Measurements from ENCODE around the gene CMAS. TPM values are rescaled to one million over a fixed set of nuclear protein-coding genes. Genes with fewer than 3 reads are reported as not detected.
"Not testable (repeated sequence)": the region's sequence is repeated elsewhere in the genome, so short reads cannot be mapped to it uniquely, and the experiment has no call there.

The CMAS gene
- 25.4 TPM for polyA plus RNA-seq

- Mint-ChIP-seq H3K4me3 (peak within 1 kb of the TSS; percentile 92 to 99 (median 96)), H3K27ac (peak within 1 kb of the TSS; percentile 39 to 92 (median 73)), H3K27me3 (no peaks in the 10 kb centered on the region), H3K4me1 (peaks cover 6 to 30% (median 22%) of the 10 kb centered on the region in 3 donors), H3K36me3 (peaks cover 2% of the 10 kb centered on the region), H3K9me3 (no peaks in the 10 kb centered on the region)
Observed at GRCh38 chr12:22046090-22046967, at the start of gene CMAS. Gene CMAS (plus strand): TSS chr12:22046218. CDS start chr12:22046304, 86 bp downstream.

GRCh38 chr12:21998295-21998694, 47.7 kb upstream of the CMAS start:
- no peak overlapping the region for H3K4me3 Mint-ChIP-seq
- H3K27me3 Mint-ChIP-seq, result peaks cover 3% of the 10 kb centered on the region
- no peaks in the 10 kb centered on the region for H3K36me3 Mint-ChIP-seq
- H3K27ac Mint-ChIP-seq, result no peak overlapping the region
- no peaks in the 10 kb centered on the region for H3K9me3 Mint-ChIP-seq
- no peaks in the 10 kb centered on the region for H3K4me1 Mint-ChIP-seq

- Mint-ChIP-seq H3K4me1 (no peaks in the 10 kb centered on the region), H3K36me3 (no peaks in the 10 kb centered on the region), H3K9me3 (no peaks in the 10 kb centered on the region), H3K27me3 (peaks cover 3% of the 10 kb centered on the region), H3K27ac (no peak overlapping the region), H3K4me3 (no peak overlapping the region)
Observed at GRCh38 chr12:21998782-21999181, 47.2 kb upstream of the CMAS start.

- Mint-ChIP-seq H3K4me3 (no peak overlapping the region), H3K27ac (no peak overlapping the region), H3K4me1 (no peaks in the 10 kb centered on the region), H3K36me3 (no peaks in the 10 kb centered on the region), H3K9me3 (no peaks in the 10 kb centered on the region), H3K27me3 (peaks cover 3% of the 10 kb centered on the region)
Observed at GRCh38 chr12:22002430-22002829, 43.6 kb upstream of the CMAS start.

- H3K27ac Mint-ChIP-seq, result not testable (repeated sequence)
Observed at GRCh38 chr12:22007794-22008193, 38.2 kb upstream of the CMAS start.

GRCh38 chr12:22008196-22008595, 37.8 kb upstream of the CMAS start:
- Mint-ChIP-seq H3K27me3 (peaks cover 1% of the 10 kb centered on the region), H3K9me3 (peaks cover 2 to 4% (median 3%) of the 10 kb centered on the region in 3 donors), H3K36me3 (peaks cover 2% of the 10 kb centered on the region), H3K4me3 (no peak overlapping the region), H3K4me1 (no peaks in the 10 kb centered on the region), H3K27ac (no peak overlapping the region)

More at GRCh38 chr12:22007794-22008193, 38.2 kb upstream of the CMAS start:
- not testable (repeated sequence) for H3K27me3 Mint-ChIP-seq, H3K4me1 Mint-ChIP-seq, H3K4me3 Mint-ChIP-seq, H3K36me3 Mint-ChIP-seq, H3K9me3 Mint-ChIP-seq

GRCh38 chr12:22014041-22014782, 31.8 kb upstream of the CMAS start:
- Mint-ChIP-seq H3K4me3 (no peak overlapping the region), H3K9me3 (peaks cover 0 to 4% (median 3%) of the 10 kb centered on the region in 3 donors), H3K27ac (no peak overlapping the region), H3K36me3 (peaks cover 2% of the 10 kb centered on the region), H3K4me1 (peaks cover 0 to 1% (median 0%) of the 10 kb centered on the region in 3 donors), H3K27me3 (no peaks in the 10 kb centered on the region)

GRCh38 chr12:22014783-22015144, 31.3 kb upstream of the CMAS start:
- H3K27ac Mint-ChIP-seq, result no peak overlapping the region
- H3K27me3 Mint-ChIP-seq, result no peaks in the 10 kb centered on the region
- peaks cover 2% of the 10 kb centered on the region for H3K36me3 Mint-ChIP-seq
- peaks cover 0 to 1% (median 0%) of the 10 kb centered on the region in 3 donors for H3K4me1 Mint-ChIP-seq
- peaks cover 0 to 4% (median 3%) of the 10 kb centered on the region in 3 donors for H3K9me3 Mint-ChIP-seq
- H3K4me3 Mint-ChIP-seq, result no peak overlapping the region

GRCh38 chr12:22016982-22017381, 29.0 kb upstream of the CMAS start:
- H3K4me1 Mint-ChIP-seq, result peaks cover 0 to 1% (median 0%) of the 10 kb centered on the region in 3 donors
- H3K9me3 Mint-ChIP-seq, result no peaks in the 10 kb centered on the region
- H3K27ac Mint-ChIP-seq, result no peak overlapping the region
- peaks cover 2% of the 10 kb centered on the region for H3K36me3 Mint-ChIP-seq
- no peak overlapping the region for H3K4me3 Mint-ChIP-seq
- H3K27me3 Mint-ChIP-seq, result no peaks in the 10 kb centered on the region

GRCh38 chr12:22018860-22019259, 27.2 kb upstream of the CMAS start:
- H3K4me1 Mint-ChIP-seq, result peaks cover 0 to 1% (median 0%) of the 10 kb centered on the region in 3 donors
- no peaks in the 10 kb centered on the region for H3K27me3 Mint-ChIP-seq
- H3K27ac Mint-ChIP-seq, result no peak overlapping the region
- H3K4me3 Mint-ChIP-seq, result no peak overlapping the region
- H3K9me3 Mint-ChIP-seq, result peaks cover 0 to 3% (median 0%) of the 10 kb centered on the region in 3 donors
- peaks cover 2% of the 10 kb centered on the region for H3K36me3 Mint-ChIP-seq

GRCh38 chr12:22023489-22023888, 22.5 kb upstream of the CMAS start:
- not testable (repeated sequence) for H3K36me3 Mint-ChIP-seq, H3K4me1 Mint-ChIP-seq

GRCh38 chr12:22029491-22029890, 16.5 kb upstream of the CMAS start:
- Mint-ChIP-seq H3K27me3 (peaks cover 1% of the 10 kb centered on the region), H3K4me3 (no peak overlapping the region), H3K4me1 (peaks cover 0 to under 1% (median 0%) of the 10 kb centered on the region in 3 donors), H3K36me3 (peaks cover 3% of the 10 kb centered on the region), H3K9me3 (no peaks in the 10 kb centered on the region), H3K27ac (no peak overlapping the region)

More at GRCh38 chr12:22023489-22023888, 22.5 kb upstream of the CMAS start:
- H3K4me3 Mint-ChIP-seq, H3K27ac Mint-ChIP-seq, H3K9me3 Mint-ChIP-seq, H3K27me3 Mint-ChIP-seq: not testable (repeated sequence)

GRCh38 chr12:22029991-22030390, 16.0 kb upstream of the CMAS start:
- Mint-ChIP-seq H3K27ac (no peak overlapping the region), H3K36me3 (peaks cover 3% of the 10 kb centered on the region), H3K9me3 (no peaks in the 10 kb centered on the region), H3K27me3 (peaks cover 1% of the 10 kb centered on the region), H3K4me1 (peaks cover 0 to 3% (median 0%) of the 10 kb centered on the region in 3 donors), H3K4me3 (no peak overlapping the region)

GRCh38 chr12:22032732-22033131, 13.3 kb upstream of the CMAS start:
- no peak overlapping the region for H3K27ac Mint-ChIP-seq

GRCh38 chr12:22034709-22035506, 11.1 kb upstream of the CMAS start:
- peaks cover 0 to 2% (median 0%) of the 10 kb centered on the region in 3 donors for H3K9me3 Mint-ChIP-seq
- no peak overlapping the region for H3K4me3 Mint-ChIP-seq
- H3K27ac Mint-ChIP-seq, result no peak overlapping the region
- H3K27me3 Mint-ChIP-seq, result peaks cover 3% of the 10 kb centered on the region
- peaks cover 2% of the 10 kb centered on the region for H3K36me3 Mint-ChIP-seq
- H3K4me1 Mint-ChIP-seq, result peaks cover 0 to 3% (median 0%) of the 10 kb centered on the region in 3 donors

More at GRCh38 chr12:22032732-22033131, 13.3 kb upstream of the CMAS start:
- Mint-ChIP-seq H3K4me1 (peaks cover 0 to 3% (median 0%) of the 10 kb centered on the region in 3 donors), H3K27me3 (peaks cover 1% of the 10 kb centered on the region), H3K4me3 (no peak overlapping the region), H3K9me3 (no peaks in the 10 kb centered on the region), H3K36me3 (no peaks in the 10 kb centered on the region)

Data from IgD-negative memory B cell (primary cell).